GM23338 (cell line): ENCODE measurements around the gene LCLAT1. TPM values are rescaled to one million over a fixed set of nuclear protein-coding genes. Genes with fewer than 3 reads are reported as not detected.

ENCODE experiments used
- ATAC-seq: fragments of 200-7000 bp; cut with Tn5 transposase; 3 replicates; pipeline ENCODE4 v1.9.1; 2020
- DNase-seq: peaks from one replicate; pipeline ENCODE4 v3.0.0-alpha.2; 2015; ENCODE audit warnings: low spot score
- H2AFZ ChIP-seq: fragments of 200-600 bp; sonication (generic); 2 replicates; pipeline ENCODE4 v1.8.0; 2016; ENCODE audit warnings: antibody characterized with exemption, mild to moderate bottlenecking, moderate library complexity
- H3F3A ChIP-seq: fragments of 200-600 bp; sonication (generic); replicated peaks from 2 replicates; pipeline ENCODE4 v1.8.0; 2017; ENCODE audit warnings: antibody characterized with exemption, mixed run types, low read depth
- H3K27ac ChIP-seq: fragments of 200-600 bp; sonication (generic); 2 replicates; pipeline ENCODE4 v1.6.1; 2016; ENCODE audit warnings: low read depth
- H3K27me3 ChIP-seq: fragments of 200-600 bp; sonication (generic); 2 replicates; pipeline ENCODE4 v1.8.0; 2016; ENCODE audit warnings: mild to moderate bottlenecking, mixed run types, moderate library complexity; ENCODE audit not compliant: insufficient read depth
- H3K36me3 ChIP-seq: fragments of 200-600 bp; sonication (generic); 2 replicates; pipeline ENCODE4 v1.8.0; 2016; ENCODE audit warnings: mild to moderate bottlenecking; ENCODE audit not compliant: insufficient read depth
- H3K4me1 ChIP-seq: fragments of 200-600 bp; sonication (generic); 2 replicates; pipeline ENCODE4 v1.8.0; 2016; ENCODE audit warnings: mild to moderate bottlenecking, moderate library complexity; ENCODE audit not compliant: insufficient read depth
- H3K4me2 ChIP-seq: fragments of 200-600 bp; sonication (generic); 2 replicates; pipeline ENCODE4 v1.7.1; 2017; ENCODE audit warnings: mixed run types
- H3K4me3 ChIP-seq: fragments of 200-600 bp; sonication (generic); 2 replicates; pipeline ENCODE4 v1.6.1; 2016; ENCODE audit warnings: mixed run types
- H3K79me2 ChIP-seq: fragments of 200-600 bp; sonication (generic); replicated peaks from 2 replicates; pipeline ENCODE4 v1.8.0; 2017; ENCODE audit warnings: mild to moderate bottlenecking; ENCODE audit not compliant: insufficient read depth
- H3K9me2 ChIP-seq: fragments of 200-600 bp; sonication (generic); 2 replicates; pipeline ENCODE4 v1.8.0; 2017; ENCODE audit not compliant: insufficient read depth
- H4K20me1 ChIP-seq: fragments of 200-600 bp; sonication (generic); replicated peaks from 2 replicates; pipeline ENCODE4 v1.8.0; 2017; ENCODE audit warnings: mild to moderate bottlenecking; ENCODE audit not compliant: insufficient read depth
- H3K27ac Mint-ChIP-seq: 2 replicates; pipeline ENCODE4 v1.8.0; 2020; ENCODE audit warnings: inconsistent platforms, mild to moderate bottlenecking, moderate library complexity, mixed read lengths
- H3K27me3 Mint-ChIP-seq: 3 replicates; pipeline ENCODE4 v1.8.0; 2022; ENCODE audit warnings: low read depth, mild to moderate bottlenecking, moderate library complexity, mixed read lengths, inconsistent platforms; ENCODE audit not compliant: insufficient read depth, poor library complexity
- H3K36me3 Mint-ChIP-seq: 3 replicates; pipeline ENCODE4 v1.8.0; 2021; ENCODE audit warnings: low read depth, mild to moderate bottlenecking, inconsistent platforms, moderate library complexity, mixed read lengths
- H3K4me1 Mint-ChIP-seq: 3 replicates; pipeline ENCODE4 v1.8.0; 2020; ENCODE audit warnings: mild to moderate bottlenecking, inconsistent platforms, mixed read lengths
- H3K4me3 Mint-ChIP-seq: 3 replicates; pipeline ENCODE4 v1.8.0; 2021; ENCODE audit warnings: moderate library complexity, mild to moderate bottlenecking, inconsistent platforms, mixed read lengths
- H3K9me3 Mint-ChIP-seq: 3 replicates; pipeline ENCODE4 v1.8.0; 2020; ENCODE audit warnings: moderate library complexity, mild to moderate bottlenecking, inconsistent platforms, mixed read lengths
- CREB1 ChIP-seq: fragments of 250-450 bp; sonication (Bioruptor Pico); IDR thresholded peaks from 2 replicates; pipeline ENCODE4 v1.5.0; 2020; ENCODE audit warnings: low read depth, mild to moderate bottlenecking, moderate library complexity
- CTCF ChIP-seq, 2 experiments: fragments of 200-600 bp in 1 of 2; sonication (generic) in 1 of 2; conservative IDR thresholded peaks; 2 replicates each; pipeline versions ENCODE4 v1.5.1 to v1.6.1; 2016 to 2017; ENCODE audit warnings: antibody characterized with exemption in 2 of 2, low read depth in 2 of 2, mild to moderate bottlenecking in 2 of 2, moderate library complexity in 1 of 2
- EZH2 ChIP-seq: fragments of 200-600 bp; sonication (generic); IDR thresholded peaks from one replicate; pipeline ENCODE4 v1.8.0; 2017; ENCODE audit warnings: antibody characterized with exemption, mild to moderate bottlenecking, low read depth; ENCODE audit not compliant: unreplicated experiment
- EZH2phosphoT487 ChIP-seq: fragments of 200-600 bp; sonication (generic); IDR thresholded peaks from one replicate; pipeline ENCODE4 v1.8.1; 2018; ENCODE audit warnings: antibody characterized with exemption; ENCODE audit not compliant: unreplicated experiment
- JUNB ChIP-seq: IDR thresholded peaks from one replicate; pipeline ENCODE4 v1.6.1; 2016; ENCODE audit warnings: antibody characterized with exemption; ENCODE audit not compliant: unreplicated experiment
- NANOG ChIP-seq: IDR thresholded peaks from 2 replicates; pipeline ENCODE4 v1.6.1; 2016; ENCODE audit warnings: antibody characterized with exemption, borderline replicate concordance
- POLR2AphosphoS5 ChIP-seq: IDR thresholded peaks from 2 replicates; pipeline ENCODE4 v1.6.1; 2016; ENCODE audit warnings: antibody characterized with exemption, low read depth
- REST ChIP-seq: IDR thresholded peaks from one replicate; pipeline ENCODE4 v1.6.1; 2018; ENCODE audit warnings: antibody characterized with exemption; ENCODE audit not compliant: unreplicated experiment
- STAT1 ChIP-seq: IDR thresholded peaks from one replicate; pipeline ENCODE4 v1.6.1; 2016; ENCODE audit warnings: antibody characterized with exemption; ENCODE audit not compliant: unreplicated experiment
- ZNF331 ChIP-seq: fragments of 250-450 bp; sonication (Bioruptor Pico); IDR thresholded peaks from 2 replicates; pipeline ENCODE4 v1.5.0; 2020; ENCODE audit warnings: low read depth, mild to moderate bottlenecking, moderate library complexity
- polyA plus RNA-seq: library from polyadenylated mRNA; unstranded; fragments of >200 nt; fragmentation: Nextera tagmentation; extraction: Ambion mirVana; gene quantifications from 2 replicates; pipeline ENCODE4 v1.2.1, GENCODE V29; 2016
- total RNA-seq: library from RNA; depleted of rRNA; stranded (reverse); fragments of >200 nt; shearing (Covaris generic); gene quantifications from 2 replicates; pipeline ENCODE4 v1.2.3, GENCODE V29; 2014

The LCLAT1 gene
- total and polyA plus RNA-seq, 2 experiments from 2014 or later, result 11.5 to 30.1 TPM

DNA sequence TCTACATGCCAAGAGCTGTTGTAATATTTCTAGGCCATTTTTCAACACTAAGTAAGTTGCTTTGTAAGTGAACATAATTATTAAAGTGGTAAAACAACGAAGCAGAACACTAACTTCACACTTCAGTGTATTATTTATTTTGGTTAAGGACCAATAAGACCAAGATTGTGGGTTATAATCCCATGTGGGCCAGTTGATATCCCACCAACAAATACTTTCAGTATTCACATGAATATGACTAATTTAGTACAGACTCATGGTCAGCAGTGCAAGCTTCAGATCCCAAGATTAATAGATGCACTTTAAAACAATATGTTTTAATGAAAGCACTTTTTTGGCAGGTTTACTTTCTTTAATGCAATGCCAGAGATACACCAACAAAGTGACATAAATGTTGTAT, 154.3 kb downstream of the LCLAT1 start (continued):
- TF ChIP-seq NANOG, result no peak
- TF ChIP-seq EZH2, result no peak
- TF ChIP-seq EZH2phosphoT487, result no peak
- TF ChIP-seq JUNB, result no peak
- TF ChIP-seq REST, result no peak
- TF ChIP-seq POLR2AphosphoS5, result no peak

- no peak overlapping the region; the same call in 1 of the 2 replicates for H3K27ac Mint-ChIP-seq
- no peaks in the 10 kb centered on the region for H3K27me3 ChIP-seq
- H3K36me3 ChIP-seq, result no peaks in the 10 kb centered on the region
- peaks cover 27% of the 10 kb centered on the region for H3K4me1 Mint-ChIP-seq
- H3K27ac ChIP-seq, result peak overlapping the region; percentile 89
- H3K9me3 Mint-ChIP-seq, result 0 out of 3 replicates have a peak, but pooled peaks cover 4% of the 10 kb centered on the region
- H4K20me1 ChIP-seq, result no peaks in the 10 kb centered on the region
- peaks cover 5% of the 10 kb centered on the region; the same call in 1 of the 2 replicates for H3K9me2 ChIP-seq
- no peaks in the 10 kb centered on the region for H3F3A ChIP-seq
- H3K4me3 Mint-ChIP-seq, result peak overlapping the region; percentile 13; the same call in 2 of the 3 replicates
- H3K4me2 ChIP-seq, result peak overlapping the region; percentile 61
- DNase-seq (peak; percentile 19), ATAC-seq (peak; percentile 84)
- no peak overlapping the region; the same call in 1 of the 2 replicates for H3K4me3 ChIP-seq
- peaks cover 30% of the 10 kb centered on the region for H3K4me1 ChIP-seq
- H3K79me2 ChIP-seq, result peaks cover 7% of the 10 kb centered on the region; the same call in 1 of the 2 replicates
- TF ChIP-seq STAT1 (no peak), CREB1 (CRISPR knock-in tag) (peak; percentile 45; the same call in 1 of the 2 replicates), REST (no peak), NANOG (no peak; the same call in 1 of the 2 replicates), ZNF331 (CRISPR knock-in tag) (no peak), CTCF (conservative IDR thresholded peaks at IDR 0.05; ENCODE audit: low read depth in 2 of 2) (no peak)
- H3K36me3 Mint-ChIP-seq, result peaks cover 8% of the 10 kb centered on the region; the same call in 2 of the 3 replicates
- H3K27me3 Mint-ChIP-seq, result no peaks in the 10 kb centered on the region
- H2AFZ ChIP-seq, result no peak overlapping the region
Measured at GRCh38 chr2:30605197-30605596, 158.2 kb downstream of the LCLAT1 start.
